Colonic mucosa (tissue), 4 donors: ENCODE data around the gene MBD6. TPM values are rescaled to one million over a fixed set of nuclear protein-coding genes. Genes with fewer than 3 reads are reported as not detected.

Experiments
- DNase-seq: peaks from one replicate; pipeline ENCODE4 v3.0.0-alpha.2; 2020
- H3K27ac ChIP-seq: fragments of 200-600 bp; one replicate; pipeline ENCODE4 v1.8.0; 2021
- H3K27me3 ChIP-seq: fragments of 200-600 bp; one replicate; pipeline ENCODE4 v1.8.0; 2021
- H3K36me3 ChIP-seq: fragments of 200-600 bp; one replicate; pipeline ENCODE4 v1.8.0; 2021
- H3K4me1 ChIP-seq: fragments of 200-600 bp; one replicate; pipeline ENCODE4 v1.8.0; 2021; ENCODE audit warnings: mild to moderate bottlenecking
- H3K4me3 ChIP-seq: fragments of 200-600 bp; one replicate; pipeline ENCODE4 v1.8.0; 2021
- H3K9ac ChIP-seq, 2 donors: one replicate each; pipeline ENCODE4 v1.7.0; 2013; ENCODE audit warnings: control low read depth in 2 of 2, low read depth in 2 of 2, low read length in 2 of 2
- H3K9me3 ChIP-seq: fragments of 200-600 bp; one replicate; pipeline ENCODE4 v1.8.0; 2021
- intact Hi-C: fragments of 100-400 bp; cut with DNase I; formaldehyde crosslinking; loops from one replicate; pipeline ENCODE4 v1.14.1; 2022
- total RNA-seq, 2 donors: library from RNA; stranded (reverse); fragmentation: NEBNext Ultra II Directional in 1 of 2; extraction: Animal tissue kit (Norgen Biotek cat#: 25700) in 1 of 2; gene quantifications; one replicate each; pipeline ENCODE4 v1.2.1, GENCODE V29; 2021
- TF ChIP-seq, protein P1 (sequence below): fragments of 200-600 bp; IDR thresholded peaks from one replicate; pipeline ENCODE4 v1.8.0; 2022; ENCODE audit warnings: antibody characterized with exemption, mild to moderate bottlenecking
- donor health status: healthy.
- donor health status: DM: no; HTN: no; CAD: no.
- donor health status: DM: no; HTN: no; CAD: no.

MBD6 gene
- total RNA-seq, 2 donors from 2014 or later: 95.4 to 133 TPM

- no peak overlapping the region for H3K4me3 ChIP-seq
- H3K9me3 ChIP-seq: no peaks in the 10 kb centered on the region
- H3K4me1 ChIP-seq: peaks cover 8% of the 10 kb centered on the region
- no peaks in the 10 kb centered on the region for H3K36me3 ChIP-seq
- intact Hi-C loops: no loop called here
- no peak overlapping the region for H3K9ac ChIP-seq
- H3K27ac ChIP-seq: no peak overlapping the region
- DNase-seq: no peak
- TF ChIP-seq, protein P1, sequence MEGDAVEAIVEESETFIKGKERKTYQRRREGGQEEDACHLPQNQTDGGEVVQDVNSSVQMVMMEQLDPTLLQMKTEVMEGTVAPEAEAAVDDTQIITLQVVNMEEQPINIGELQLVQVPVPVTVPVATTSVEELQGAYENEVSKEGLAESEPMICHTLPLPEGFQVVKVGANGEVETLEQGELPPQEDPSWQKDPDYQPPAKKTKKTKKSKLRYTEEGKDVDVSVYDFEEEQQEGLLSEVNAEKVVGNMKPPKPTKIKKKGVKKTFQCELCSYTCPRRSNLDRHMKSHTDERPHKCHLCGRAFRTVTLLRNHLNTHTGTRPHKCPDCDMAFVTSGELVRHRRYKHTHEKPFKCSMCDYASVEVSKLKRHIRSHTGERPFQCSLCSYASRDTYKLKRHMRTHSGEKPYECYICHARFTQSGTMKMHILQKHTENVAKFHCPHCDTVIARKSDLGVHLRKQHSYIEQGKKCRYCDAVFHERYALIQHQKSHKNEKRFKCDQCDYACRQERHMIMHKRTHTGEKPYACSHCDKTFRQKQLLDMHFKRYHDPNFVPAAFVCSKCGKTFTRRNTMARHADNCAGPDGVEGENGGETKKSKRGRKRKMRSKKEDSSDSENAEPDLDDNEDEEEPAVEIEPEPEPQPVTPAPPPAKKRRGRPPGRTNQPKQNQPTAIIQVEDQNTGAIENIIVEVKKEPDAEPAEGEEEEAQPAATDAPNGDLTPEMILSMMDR: no peak
- H3K27me3 ChIP-seq: peaks cover 5% of the 10 kb centered on the region
Observed at GRCh38 chr12:57548488-57548887, 25.9 kb downstream of the MBD6 start.

DNA sequence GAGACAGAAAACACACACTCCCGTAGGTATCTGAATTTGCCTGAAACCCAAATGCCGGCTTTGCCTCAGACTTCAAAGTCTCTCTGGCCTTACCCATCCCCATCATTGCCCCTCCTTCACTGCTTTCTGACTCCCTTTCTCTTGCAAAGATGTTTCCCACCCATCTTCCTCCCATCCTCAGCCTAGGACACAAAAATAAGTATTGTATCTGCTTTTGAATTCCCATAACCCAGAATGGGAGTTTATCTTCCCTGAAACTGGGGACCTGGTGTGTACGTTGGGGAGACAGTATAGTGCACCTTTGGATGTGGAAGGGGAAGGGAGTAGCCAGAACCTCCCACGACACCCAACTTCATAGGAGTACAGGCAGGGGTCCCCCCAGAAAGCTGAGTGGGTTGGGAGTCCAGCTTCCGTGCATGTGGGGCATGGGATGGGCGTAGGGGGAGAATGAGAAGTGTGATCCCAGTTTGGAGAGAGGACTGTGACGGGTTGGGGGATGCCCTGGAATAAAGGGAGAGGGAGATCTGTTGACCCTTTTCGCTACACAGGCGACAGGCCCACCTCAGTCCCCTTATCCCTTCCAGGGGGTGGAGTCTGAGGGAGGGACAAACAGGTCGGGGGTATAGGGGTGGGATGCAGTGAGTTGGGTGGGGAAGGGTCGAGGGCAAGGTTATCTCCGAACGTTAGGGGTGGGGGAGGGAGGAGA, 26.7 kb downstream of the MBD6 start:
- DNase-seq: no peak
- Histone ChIP-seq H3K27ac (no peak overlapping the region), H3K9me3 (no peaks in the 10 kb centered on the region), H3K4me1 (peaks cover 8% of the 10 kb centered on the region), H3K4me3 (peak overlapping the region; percentile 43), H3K9ac (no peak overlapping the region), H3K27me3 (peaks cover 5% of the 10 kb centered on the region), H3K36me3 (no peaks in the 10 kb centered on the region)
- intact Hi-C loops: no loop called here
- TF ChIP-seq, protein P1: no peak

GRCh38 chr12:57549909-57550640, 27.5 kb downstream of the MBD6 start, which contains the start of gene KIF5A:
TSS of gene KIF5A (plus strand) at chr12:57550044. CDS start at chr12:57550272, 228 bp downstream.
- no peak for DNase-seq
- Histone ChIP-seq H3K9me3 (no peaks in the 10 kb centered on the region), H3K9ac (no peak within 1 kb of the TSS), H3K27ac (no peak within 1 kb of the TSS), H3K4me1 (peaks cover 8% of the 10 kb centered on the region), H3K27me3 (peaks cover 5% of the 10 kb centered on the region), H3K4me3 (peak within 1 kb of the TSS; percentile 43), H3K36me3 (no peaks in the 10 kb centered on the region)
- intact Hi-C loops: no loop called here
- TF ChIP-seq, protein P1: no peak

GRCh38 chr12:57550641-57551549, 28.3 kb downstream of the MBD6 start:
- H3K9ac ChIP-seq: no peak overlapping the region
- TF ChIP-seq, protein P1: no peak
- H3K9me3 ChIP-seq: no peaks in the 10 kb centered on the region
- H3K4me3 ChIP-seq: no peak overlapping the region
- DNase-seq: no peak
- no peaks in the 10 kb centered on the region for H3K36me3 ChIP-seq
- H3K27ac ChIP-seq: no peak overlapping the region
- intact Hi-C loops: no loop called here
- H3K27me3 ChIP-seq: peaks cover 5% of the 10 kb centered on the region
- peaks cover 2% of the 10 kb centered on the region for H3K4me1 ChIP-seq

- Histone ChIP-seq H3K9ac (peak overlapping the region in 1 of 2 donors; percentile 24), H3K4me3 (no peak overlapping the region), H3K27me3 (peaks cover 5% of the 10 kb centered on the region), H3K4me1 (no peaks in the 10 kb centered on the region), H3K36me3 (no peaks in the 10 kb centered on the region), H3K9me3 (no peaks in the 10 kb centered on the region), H3K27ac (no peak overlapping the region)
- intact Hi-C loops: no loop called here
- TF ChIP-seq, protein P1: no peak
- DNase-seq: no peak
Observed at GRCh38 chr12:57551637-57552305, 29.1 kb downstream of the MBD6 start.
